GM21825 (cell line): ENCODE measurements around the gene YEATS4.

Source experiments
- ATAC-seq: cut with Tn5 transposase; IDR thresholded peaks from one replicate; pipeline ENCODE4 v1.9.1; 2021; ENCODE audit warnings: mild to moderate bottlenecking, moderate library complexity; ENCODE audit not compliant: unreplicated experiment

Gene YEATS4

GRCh38 chr12:69430942-69431590 lies 71.5 kb downstream of the YEATS4 start:
- no peak for ATAC-seq

- ATAC-seq = no peak
Measured at GRCh38 chr12:69431591-69432222, 72.2 kb downstream of the YEATS4 start.

DNA sequence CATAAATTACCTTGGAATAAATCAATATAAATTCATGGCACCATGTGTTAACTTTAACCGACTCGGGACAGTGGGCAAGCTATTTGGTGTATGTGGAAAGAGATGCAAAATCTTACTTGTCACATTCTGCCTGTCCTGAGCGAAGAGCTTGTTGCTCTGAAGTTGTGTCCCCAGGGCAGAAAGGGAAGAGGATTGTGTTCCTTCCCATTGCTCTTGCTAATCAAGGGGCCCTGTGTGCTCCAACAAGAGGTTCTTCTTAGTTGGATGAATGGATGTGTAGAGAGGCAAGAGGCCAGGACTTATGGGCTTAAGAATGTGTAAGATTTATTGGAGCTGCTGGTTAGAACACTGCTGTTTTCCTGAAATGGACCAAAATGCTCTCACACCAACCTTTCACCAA lies 74.1 kb downstream of the YEATS4 start:
- no peak for ATAC-seq

GRCh38 chr12:69435644-69436043 lies 76.1 kb downstream of the YEATS4 start:
- ATAC-seq = no peak

GRCh38 chr12:69437073-69437472 lies 77.5 kb downstream of the YEATS4 start:
- no peak for ATAC-seq

DNA sequence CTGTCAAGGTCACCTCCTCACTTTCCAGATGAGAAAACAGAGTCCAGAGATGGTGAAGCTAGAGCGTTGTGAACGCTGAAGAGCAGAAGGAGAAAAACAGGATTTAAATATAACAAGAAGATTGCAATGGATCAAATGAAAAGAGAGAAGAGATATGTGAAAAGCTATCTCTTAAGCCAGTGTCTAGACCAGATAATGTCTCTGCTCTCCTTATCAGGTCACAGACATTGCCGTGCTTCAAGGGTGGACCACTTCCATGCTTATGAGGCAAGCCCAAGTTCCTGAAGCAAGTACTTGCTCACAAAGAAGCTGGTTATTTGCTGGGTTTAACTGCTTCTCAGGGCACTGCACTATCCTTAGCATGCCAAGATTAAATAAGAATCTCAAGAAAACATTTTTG lies 79.0 kb downstream of the YEATS4 start:
- ATAC-seq = no peak

DNA sequence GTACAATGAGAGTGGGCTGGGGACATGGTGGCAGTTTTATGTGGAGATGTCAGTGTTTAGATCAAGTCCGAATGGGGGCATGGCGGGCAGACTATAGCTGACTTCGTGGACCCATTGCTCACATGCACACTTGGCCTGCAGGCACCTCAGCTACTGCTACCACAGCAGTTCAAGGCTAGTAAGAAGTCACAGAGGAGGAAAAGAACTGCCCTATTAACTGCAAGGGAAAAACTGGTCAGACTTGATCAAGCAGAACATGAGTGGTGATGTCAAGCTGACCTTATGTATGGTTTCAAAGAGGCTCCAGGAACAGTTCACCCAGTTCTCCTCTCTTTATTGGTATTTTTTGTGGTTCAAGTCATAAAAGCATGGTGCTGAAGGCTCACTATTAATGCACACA lies 80.5 kb downstream of the YEATS4 start:
- ATAC-seq = no peak
